Glomerular visceral epithelial cell (primary cell): ENCODE data around the gene CENPW.

Experiments used
- DNase-seq: peaks from one replicate; pipeline ENCODE4 v3.0.0-alpha.2; 2016; ENCODE audit errors: extremely low spot score

Gene CENPW

GRCh38 chr6:126339796-126340609, at the start of gene CENPW:
CENPW (plus strand) TSS chr6:126340115; CDS start chr6:126340274, 159 bp downstream.
- DNase-seq, result peak; percentile 87

- DNase-seq, result no peak
These were observed 45.9 kb upstream of the CENPW start for GRCh38 chr6:126293891-126294524.

- no peak for DNase-seq
These were observed 39.8 kb upstream of the CENPW start for GRCh38 chr6:126300126-126300525.

GRCh38 chr6:126300735-126301134, 39.2 kb upstream of the CENPW start:
- no peak for DNase-seq

GRCh38 chr6:126302191-126302590, 37.7 kb upstream of the CENPW start:
- no peak for DNase-seq

DNA sequence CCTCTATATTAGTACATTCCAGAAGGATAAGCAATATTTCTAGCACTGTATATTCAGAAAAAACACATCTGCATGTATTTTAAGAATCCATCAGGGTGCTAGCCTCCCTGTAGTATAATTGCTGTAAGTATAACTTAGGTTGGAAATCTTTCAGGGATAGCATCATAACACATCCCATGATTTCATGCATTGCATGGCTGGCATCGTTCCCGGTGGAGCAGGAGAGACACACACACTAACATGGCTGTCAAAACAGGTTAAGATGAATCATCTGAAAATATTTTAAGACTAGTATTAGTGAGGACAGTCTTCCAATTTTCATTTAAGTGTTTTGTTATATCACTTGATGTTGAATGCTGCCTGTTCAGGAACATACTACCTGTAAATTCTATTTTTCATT, 32.1 kb upstream of the CENPW start:
- DNase-seq, result peak; percentile 76

GRCh38 chr6:126308362-126308761, 31.6 kb upstream of the CENPW start:
- no peak for DNase-seq

DNA sequence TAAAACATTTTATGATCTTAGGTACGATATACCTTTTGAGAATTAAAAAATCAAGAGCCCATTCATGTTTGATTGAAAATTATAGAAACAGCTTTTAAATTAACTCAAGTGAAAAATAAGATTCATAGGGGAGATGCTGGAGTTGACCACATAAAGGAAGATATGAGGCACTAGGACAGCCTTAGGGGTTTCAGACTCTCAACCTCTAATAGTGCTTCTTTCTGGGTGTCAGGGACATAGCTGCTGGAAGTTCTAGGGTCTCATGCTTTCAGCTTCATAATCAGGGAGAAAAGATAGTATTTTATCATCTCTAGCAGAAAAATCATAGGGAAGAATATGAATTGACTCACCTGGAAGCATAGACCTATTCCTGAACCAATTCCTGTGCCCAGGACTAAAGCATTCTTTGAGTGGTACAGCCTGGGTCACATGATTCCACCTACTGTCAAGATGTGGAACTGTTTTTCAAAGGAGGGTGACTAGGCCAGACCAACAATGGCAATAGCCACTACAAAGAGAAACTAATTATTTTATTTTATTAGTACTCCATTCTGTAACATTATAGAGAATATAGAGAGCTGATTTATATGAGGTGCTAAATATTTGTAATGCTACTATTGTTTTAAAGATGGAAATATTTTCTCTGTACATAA, 27.8 kb upstream of the CENPW start:
- DNase-seq, result peak; percentile 18

- DNase-seq, result no peak
These were observed 26.0 kb upstream of the CENPW start for GRCh38 chr6:126313941-126314340.

DNA sequence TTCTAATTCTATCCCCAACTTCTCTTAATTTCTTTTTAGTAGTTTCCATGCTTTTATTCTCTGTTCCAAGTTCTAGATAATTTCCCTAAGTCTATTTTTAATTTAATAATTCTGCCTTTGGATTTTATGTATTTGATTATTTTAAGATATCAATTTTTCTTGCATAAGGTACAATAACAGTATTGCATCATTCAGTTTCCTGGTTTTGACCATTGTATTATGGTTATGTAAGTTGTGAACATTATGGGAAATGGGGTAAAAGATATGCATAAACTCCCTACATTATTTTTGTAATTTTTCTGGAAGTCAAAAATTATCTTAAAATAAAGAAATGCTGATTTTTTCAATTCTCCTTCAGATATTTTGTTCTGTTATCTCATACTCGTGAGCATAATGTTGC, 21.1 kb upstream of the CENPW start:
- DNase-seq, result no peak

GRCh38 chr6:126333729-126334128, 6.2 kb upstream of the CENPW start:
- DNase-seq, result no peak

GRCh38 chr6:126335210-126335609, 4.7 kb upstream of the CENPW start:
- DNase-seq, result no peak

- no peak for DNase-seq
These were observed 2.6 kb upstream of the CENPW start for GRCh38 chr6:126337323-126337722.

GRCh38 chr6:126341126-126341525, 1.2 kb downstream of the CENPW start:
- no peak for DNase-seq

GRCh38 chr6:126344181-126344580, 4.3 kb downstream of the CENPW start:
- no peak for DNase-seq

GRCh38 chr6:126351960-126352359, 12.0 kb downstream of the CENPW start:
- no peak for DNase-seq

- no peak for DNase-seq
These were observed 12.6 kb downstream of the CENPW start for GRCh38 chr6:126352514-126352913.

- DNase-seq, result no peak
These were observed 16.6 kb downstream of the CENPW start for GRCh38 chr6:126356526-126356925.

DNA sequence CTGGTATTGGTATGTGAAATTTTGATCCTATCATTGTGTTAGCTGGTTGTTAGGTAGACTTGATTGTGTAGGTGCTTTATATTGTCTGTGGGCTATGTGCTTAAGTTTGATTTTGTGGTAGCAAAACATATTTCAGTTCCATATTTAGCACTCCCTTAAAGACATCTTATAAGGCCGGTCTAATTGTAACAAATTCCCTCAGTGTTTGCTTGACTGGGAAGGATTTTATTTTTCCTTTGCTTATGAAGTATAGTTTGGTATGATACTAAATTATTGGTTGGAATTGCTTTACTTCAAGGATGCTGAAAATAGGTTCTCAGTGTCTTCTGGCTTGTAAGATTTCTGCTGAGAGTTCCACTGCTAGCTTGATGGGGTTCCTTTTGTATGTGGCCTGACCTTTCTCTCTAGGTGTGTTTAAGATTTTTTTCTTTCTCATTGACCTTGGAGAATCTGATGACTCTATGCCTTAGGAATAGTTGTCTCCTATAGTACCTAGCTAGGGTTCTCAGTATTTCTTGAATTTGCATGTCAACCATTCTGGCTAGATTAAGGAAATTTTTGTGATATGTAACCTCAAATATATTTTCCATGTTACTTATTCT, 20.1 kb downstream of the CENPW start:
- no peak for DNase-seq

DNA sequence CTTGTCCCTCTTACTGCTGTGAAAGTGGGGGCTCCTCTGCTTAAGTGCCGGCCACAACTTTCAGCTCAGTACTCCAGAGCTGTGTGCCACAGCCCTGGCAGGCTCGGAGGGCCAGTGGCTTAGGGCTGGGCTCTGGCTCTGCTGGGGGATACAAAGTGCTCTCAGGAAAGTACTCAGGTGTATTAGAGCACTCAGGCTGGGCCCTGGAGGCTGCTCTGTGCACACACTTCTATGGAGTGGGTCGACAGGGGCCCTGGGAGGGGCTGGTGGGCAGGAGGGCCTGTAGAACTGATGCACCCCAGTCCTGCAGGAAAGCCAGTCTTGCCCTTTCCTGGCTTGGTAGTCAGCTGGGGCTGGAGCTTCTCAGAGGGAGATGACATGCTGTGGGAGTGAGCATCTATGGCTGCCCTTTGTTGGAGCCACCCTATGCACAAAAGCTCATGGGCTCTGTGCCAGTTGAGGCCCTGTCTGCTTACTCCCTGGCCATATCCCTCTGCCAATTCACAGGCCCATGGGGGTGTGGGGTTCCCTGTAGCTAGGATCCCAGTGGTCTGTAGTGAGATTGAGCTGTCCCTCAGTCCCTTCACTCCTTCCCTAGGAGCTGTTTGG, 22.0 kb downstream of the CENPW start:
- no peak for DNase-seq

DNA sequence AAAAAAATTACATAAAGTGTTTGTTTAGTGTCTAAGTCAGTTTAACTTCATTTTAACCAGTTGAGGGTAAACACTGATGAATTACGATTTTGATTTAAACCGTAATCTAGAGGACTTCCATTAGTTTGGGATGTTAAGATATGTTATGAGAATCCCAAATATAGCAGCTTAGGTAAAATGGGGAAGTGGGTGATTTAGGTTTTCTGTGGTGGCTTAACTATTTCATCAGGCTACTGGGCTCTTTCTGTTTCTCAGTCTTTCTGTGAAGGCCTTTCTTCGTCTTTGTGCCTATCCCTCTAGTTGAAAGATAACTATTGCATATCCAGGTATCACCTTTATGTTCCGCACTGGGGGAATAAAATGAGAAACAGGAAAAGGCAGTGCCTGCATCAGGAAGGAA, 27.9 kb downstream of the CENPW start:
- no peak for DNase-seq

GRCh38 chr6:126372626-126373025, 32.7 kb downstream of the CENPW start:
- DNase-seq, result no peak
